Colonic mucosa (tissue), 4 donors: ENCODE measurements around the gene FOXQ1. TPM values are rescaled to one million over a fixed set of nuclear protein-coding genes. Genes with fewer than 3 reads are reported as not detected.
"Not testable (repeated sequence)": the region's sequence is repeated elsewhere in the genome, so short reads cannot be mapped to it uniquely, and the experiment has no call there.

Experiments
- DNase-seq: peaks from one replicate; pipeline ENCODE4 v3.0.0-alpha.2; 2020
- H3K27ac ChIP-seq: fragments of 200-600 bp; one replicate; pipeline ENCODE4 v1.8.0; 2021
- H3K27me3 ChIP-seq: fragments of 200-600 bp; one replicate; pipeline ENCODE4 v1.8.0; 2021
- H3K36me3 ChIP-seq: fragments of 200-600 bp; one replicate; pipeline ENCODE4 v1.8.0; 2021
- H3K4me1 ChIP-seq: fragments of 200-600 bp; one replicate; pipeline ENCODE4 v1.8.0; 2021; ENCODE audit warnings: mild to moderate bottlenecking
- H3K4me3 ChIP-seq: fragments of 200-600 bp; one replicate; pipeline ENCODE4 v1.8.0; 2021
- H3K9ac ChIP-seq, 2 donors: one replicate each; pipeline ENCODE4 v1.7.0; 2013; ENCODE audit warnings: control low read depth in 2 of 2, low read depth in 2 of 2, low read length in 2 of 2
- H3K9me3 ChIP-seq: fragments of 200-600 bp; one replicate; pipeline ENCODE4 v1.8.0; 2021
- intact Hi-C: fragments of 100-400 bp; cut with DNase I; formaldehyde crosslinking; loops from one replicate; pipeline ENCODE4 v1.14.1; 2022
- total RNA-seq, 2 donors: library from RNA; stranded (reverse); fragmentation: NEBNext Ultra II Directional in 1 of 2; extraction: Animal tissue kit (Norgen Biotek cat#: 25700) in 1 of 2; gene quantifications; one replicate each; pipeline ENCODE4 v1.2.1, GENCODE V29; 2021
- TF ChIP-seq, protein P1 (sequence below): fragments of 200-600 bp; IDR thresholded peaks from one replicate; pipeline ENCODE4 v1.8.0; 2022; ENCODE audit warnings: antibody characterized with exemption, mild to moderate bottlenecking
- donor health status: healthy.
- donor health status: DM: no; HTN: no; CAD: no.
- donor health status: DM: no; HTN: no; CAD: no.

Gene FOXQ1
- total RNA-seq, 2 donors from 2014 or later: 0.42 to 0.82 TPM

- H3K4me1 ChIP-seq: no peaks in the 10 kb centered on the region
- peaks cover 34% of the 10 kb centered on the region for H3K27me3 ChIP-seq
- TF ChIP-seq, protein P1, sequence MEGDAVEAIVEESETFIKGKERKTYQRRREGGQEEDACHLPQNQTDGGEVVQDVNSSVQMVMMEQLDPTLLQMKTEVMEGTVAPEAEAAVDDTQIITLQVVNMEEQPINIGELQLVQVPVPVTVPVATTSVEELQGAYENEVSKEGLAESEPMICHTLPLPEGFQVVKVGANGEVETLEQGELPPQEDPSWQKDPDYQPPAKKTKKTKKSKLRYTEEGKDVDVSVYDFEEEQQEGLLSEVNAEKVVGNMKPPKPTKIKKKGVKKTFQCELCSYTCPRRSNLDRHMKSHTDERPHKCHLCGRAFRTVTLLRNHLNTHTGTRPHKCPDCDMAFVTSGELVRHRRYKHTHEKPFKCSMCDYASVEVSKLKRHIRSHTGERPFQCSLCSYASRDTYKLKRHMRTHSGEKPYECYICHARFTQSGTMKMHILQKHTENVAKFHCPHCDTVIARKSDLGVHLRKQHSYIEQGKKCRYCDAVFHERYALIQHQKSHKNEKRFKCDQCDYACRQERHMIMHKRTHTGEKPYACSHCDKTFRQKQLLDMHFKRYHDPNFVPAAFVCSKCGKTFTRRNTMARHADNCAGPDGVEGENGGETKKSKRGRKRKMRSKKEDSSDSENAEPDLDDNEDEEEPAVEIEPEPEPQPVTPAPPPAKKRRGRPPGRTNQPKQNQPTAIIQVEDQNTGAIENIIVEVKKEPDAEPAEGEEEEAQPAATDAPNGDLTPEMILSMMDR: no peak
- H3K27ac ChIP-seq: no peak overlapping the region
- DNase-seq: no peak
- H3K36me3 ChIP-seq: no peaks in the 10 kb centered on the region
- H3K4me3 ChIP-seq: no peak overlapping the region
- H3K9ac ChIP-seq: no peak overlapping the region
- intact Hi-C loops: no loop called here
- H3K9me3 ChIP-seq: no peaks in the 10 kb centered on the region
Observed at GRCh38 chr6:1317302-1317815, 5.5 kb downstream of the FOXQ1 start.

DNA sequence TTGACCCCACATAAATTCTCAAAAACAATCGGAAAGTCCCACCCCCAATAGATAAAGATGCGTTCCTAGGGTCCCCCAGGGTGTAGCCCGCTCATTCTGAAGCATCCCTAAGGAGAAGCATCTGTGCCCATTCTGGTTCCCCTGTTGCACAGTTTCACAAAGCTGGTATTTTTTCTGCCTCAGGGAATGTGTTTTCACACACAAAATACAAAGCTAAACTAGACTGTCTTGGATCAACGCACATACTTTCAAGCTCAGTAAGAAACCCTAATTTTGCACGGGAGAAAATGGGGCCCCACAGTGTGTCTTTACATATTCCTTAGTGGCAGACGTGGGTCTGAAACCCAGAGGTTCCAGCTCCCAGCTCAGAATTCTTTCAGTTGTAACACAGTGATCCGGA is 6.1 kb downstream of the FOXQ1 start:
- Histone ChIP-seq H3K9ac (no peak overlapping the region), H3K9me3 (no peaks in the 10 kb centered on the region), H3K27me3 (peaks cover 31% of the 10 kb centered on the region), H3K4me3 (no peak overlapping the region), H3K4me1 (no peaks in the 10 kb centered on the region), H3K36me3 (no peaks in the 10 kb centered on the region), H3K27ac (no peak overlapping the region)
- intact Hi-C loops: no loop called here
- TF ChIP-seq, protein P1: no peak
- DNase-seq: no peak

GRCh38 chr6:1318584-1318983 is 6.7 kb downstream of the FOXQ1 start:
- H3K9ac ChIP-seq, H3K9me3 ChIP-seq, H3K36me3 ChIP-seq, H3K27ac ChIP-seq, DNase-seq, H3K4me1 ChIP-seq, H3K4me3 ChIP-seq, intact Hi-C loops: not testable (repeated sequence)
- peaks cover 31% of the 10 kb centered on the region for H3K27me3 ChIP-seq

GRCh38 chr6:1321738-1322137 is 9.8 kb downstream of the FOXQ1 start:
- no peak for DNase-seq
- no peak overlapping the region for H3K9ac ChIP-seq
- TF ChIP-seq, protein P1: no peak
- peaks cover 4% of the 10 kb centered on the region for H3K27me3 ChIP-seq
- H3K9me3 ChIP-seq: no peaks in the 10 kb centered on the region
- no peak overlapping the region for H3K27ac ChIP-seq
- no peak overlapping the region for H3K4me3 ChIP-seq
- no peaks in the 10 kb centered on the region for H3K4me1 ChIP-seq
- H3K36me3 ChIP-seq: no peaks in the 10 kb centered on the region
- intact Hi-C loops: no loop called here

- H3K4me1 ChIP-seq: no peaks in the 10 kb centered on the region
- no peak overlapping the region for H3K4me3 ChIP-seq
- TF ChIP-seq, protein P1: no peak
- no peaks in the 10 kb centered on the region for H3K36me3 ChIP-seq
- no peak overlapping the region for H3K9ac ChIP-seq
- no peaks in the 10 kb centered on the region for H3K9me3 ChIP-seq
- peaks cover 4% of the 10 kb centered on the region for H3K27me3 ChIP-seq
- intact Hi-C loops: no loop called here
- DNase-seq: no peak
- no peak overlapping the region for H3K27ac ChIP-seq
Observed at GRCh38 chr6:1322156-1322555, 10.3 kb downstream of the FOXQ1 start.

- intact Hi-C loops: no loop called here
- H3K9ac ChIP-seq: no peak overlapping the region
- H3K36me3 ChIP-seq: no peaks in the 10 kb centered on the region
- no peaks in the 10 kb centered on the region for H3K27me3 ChIP-seq
- DNase-seq: no peak
- TF ChIP-seq, protein P1: no peak
- no peak overlapping the region for H3K4me3 ChIP-seq
- no peak overlapping the region for H3K27ac ChIP-seq
- H3K4me1 ChIP-seq: no peaks in the 10 kb centered on the region
- H3K9me3 ChIP-seq: no peaks in the 10 kb centered on the region
Observed at GRCh38 chr6:1322696-1323219, 10.9 kb downstream of the FOXQ1 start.
